SK-N-SH treated with all-trans-retinoic acid at 6 μM for 48 hours (cell line): Measurements from ENCODE around the gene BCL2A1.

Experiments
- CSDC2 ChIP-seq: fragments of 250-450 bp; sonication (Bioruptor Pico); IDR thresholded peaks from 2 replicates; pipeline ENCODE4 v1.5.0; 2020; ENCODE audit warnings: mild to moderate bottlenecking, moderate library complexity
- ESRRG ChIP-seq: fragments of 250-450 bp; sonication (Bioruptor Pico); IDR thresholded peaks from 2 replicates; pipeline ENCODE4 v1.6.1; 2021; ENCODE audit warnings: mild to moderate bottlenecking
- OSR1 ChIP-seq: fragments of 250-450 bp; sonication (Bioruptor Pico); IDR thresholded peaks from 2 replicates; pipeline ENCODE4 v1.8.0; 2022; ENCODE audit warnings: moderate library complexity, mild to moderate bottlenecking, inconsistent platforms
- PPARA ChIP-seq: fragments of 250-450 bp; sonication (Bioruptor Pico); IDR thresholded peaks from 2 replicates; pipeline ENCODE4 v1.5.0; 2020; ENCODE audit warnings: mild to moderate bottlenecking, borderline replicate concordance
- RARB ChIP-seq: fragments of 250-450 bp; sonication (Bioruptor Pico); IDR thresholded peaks from 2 replicates; pipeline ENCODE4 v1.8.0; 2021; ENCODE audit warnings: mild to moderate bottlenecking, moderate library complexity
- TOX ChIP-seq: fragments of 250-450 bp; sonication (Bioruptor Pico); IDR thresholded peaks from 2 replicates; pipeline ENCODE4 v1.8.0; 2021; ENCODE audit warnings: mild to moderate bottlenecking, moderate library complexity, borderline replicate concordance
- ZFP30 ChIP-seq: fragments of 450-650 bp; formaldehyde crosslinking; IDR thresholded peaks from 2 replicates; pipeline ENCODE4 v1.5.0; 2022; ENCODE audit warnings: mild to moderate bottlenecking, moderate library complexity
- TF ChIP-seq, protein P1 (sequence below): fragments of 250-450 bp; sonication (Bioruptor Pico); IDR thresholded peaks from 2 replicates; pipeline ENCODE4 v1.8.0; 2020; ENCODE audit warnings: mild to moderate bottlenecking, moderate library complexity, borderline replicate concordance

DNA sequence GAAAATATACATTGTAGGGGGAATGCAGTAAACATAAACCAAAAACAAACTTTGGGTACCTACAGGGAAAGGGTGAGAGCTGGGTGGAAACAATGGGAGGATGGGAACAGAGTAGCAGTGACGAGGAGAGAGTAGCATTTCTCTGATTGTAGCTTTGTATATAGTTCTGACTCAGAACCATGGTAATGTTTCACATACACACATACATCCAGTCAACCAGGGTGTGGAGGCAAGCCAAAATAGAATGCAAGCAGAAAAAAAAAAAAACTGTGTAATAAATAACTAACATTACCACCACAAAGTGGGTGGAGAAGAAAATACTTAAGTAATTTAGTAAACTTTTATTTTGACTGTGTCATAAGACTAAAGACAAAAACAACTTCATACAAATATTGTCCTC lies 27.2 kb downstream of the BCL2A1 start:
- TF ChIP-seq RARB (no peak), PPARA (CRISPR knock-in tag) (no peak), ESRRG (no peak), TOX (CRISPR knock-in tag) (no peak), ZFP30 (CRISPR knock-in tag) (no peak), CSDC2 (CRISPR knock-in tag) (no peak), OSR1 (no peak)
- TF ChIP-seq, protein P1, sequence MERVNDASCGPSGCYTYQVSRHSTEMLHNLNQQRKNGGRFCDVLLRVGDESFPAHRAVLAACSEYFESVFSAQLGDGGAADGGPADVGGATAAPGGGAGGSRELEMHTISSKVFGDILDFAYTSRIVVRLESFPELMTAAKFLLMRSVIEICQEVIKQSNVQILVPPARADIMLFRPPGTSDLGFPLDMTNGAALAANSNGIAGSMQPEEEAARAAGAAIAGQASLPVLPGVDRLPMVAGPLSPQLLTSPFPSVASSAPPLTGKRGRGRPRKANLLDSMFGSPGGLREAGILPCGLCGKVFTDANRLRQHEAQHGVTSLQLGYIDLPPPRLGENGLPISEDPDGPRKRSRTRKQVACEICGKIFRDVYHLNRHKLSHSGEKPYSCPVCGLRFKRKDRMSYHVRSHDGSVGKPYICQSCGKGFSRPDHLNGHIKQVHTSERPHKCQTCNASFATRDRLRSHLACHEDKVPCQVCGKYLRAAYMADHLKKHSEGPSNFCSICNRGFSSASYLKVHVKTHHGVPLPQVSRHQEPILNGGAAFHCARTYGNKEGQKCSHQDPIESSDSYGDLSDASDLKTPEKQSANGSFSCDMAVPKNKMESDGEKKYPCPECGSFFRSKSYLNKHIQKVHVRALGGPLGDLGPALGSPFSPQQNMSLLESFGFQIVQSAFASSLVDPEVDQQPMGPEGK, result no peak
